Natural killer cell (primary cell): ENCODE results near the gene GRID1. TPM values are rescaled to one million over a fixed set of nuclear protein-coding genes. Genes with fewer than 3 reads are reported as not detected.

Experiments used
- ATAC-seq, 3 donors: fragments of 150-1000 bp in 2 of 3; fragments of 200-7000 bp in 1 of 3; cut with Tn5 transposase; 1 replicate in 1 of 3; 2 replicates in 2 of 3; pipeline ENCODE4 v1.10.0; 2021; ENCODE audit warnings: mild to moderate bottlenecking in 2 of 3, moderate library complexity in 2 of 3
- DNase-seq, 2 donors: peaks; one replicate each; pipeline versions ENCODE4 v3.0.0 to v3.0.0-alpha.2; 2013 to 2021; ENCODE audit warnings: mixed read lengths in 1 of 2
- H3K27ac ChIP-seq: one replicate; pipeline ENCODE4 v1.5.1; 2013; ENCODE audit warnings: mild to moderate bottlenecking, low read length
- H3K27me3 ChIP-seq: one replicate; pipeline ENCODE4 v1.6.1; 2013; ENCODE audit warnings: low read length; ENCODE audit not compliant: control insufficient read depth, insufficient read depth
- H3K36me3 ChIP-seq: one replicate; pipeline ENCODE4 v1.6.1; 2013; ENCODE audit warnings: low read length; ENCODE audit not compliant: control insufficient read depth, insufficient read depth
- H3K4me1 ChIP-seq: one replicate; pipeline ENCODE4 v1.6.1; 2013; ENCODE audit warnings: low read length; ENCODE audit not compliant: control insufficient read depth, insufficient read depth
- H3K4me3 ChIP-seq: one replicate; pipeline ENCODE4 v1.5.1; 2013; ENCODE audit warnings: low read length
- H3K9me3 ChIP-seq: one replicate; pipeline ENCODE4 v1.6.1; 2013; ENCODE audit warnings: low read length; ENCODE audit not compliant: control insufficient read depth, insufficient read depth
- H3K27ac Mint-ChIP-seq, 2 donors: one replicate each; pipeline ENCODE4 v1.8.0; 2022; ENCODE audit warnings: mild to moderate bottlenecking in 2 of 2, mixed read lengths in 2 of 2, moderate library complexity in 1 of 2
- H3K27me3 Mint-ChIP-seq, 2 donors: one replicate each; pipeline ENCODE4 v1.8.0; 2022; ENCODE audit warnings: low read depth in 2 of 2, mixed read lengths in 2 of 2
- H3K36me3 Mint-ChIP-seq: one replicate; pipeline ENCODE4 v1.8.0; 2022; ENCODE audit warnings: mixed read lengths
- H3K4me1 Mint-ChIP-seq, 2 donors: one replicate each; pipeline ENCODE4 v1.8.0; 2022; ENCODE audit warnings: mixed read lengths in 2 of 2
- H3K4me3 Mint-ChIP-seq: one replicate; pipeline ENCODE4 v1.8.0; 2022; ENCODE audit warnings: mild to moderate bottlenecking, moderate library complexity, mixed read lengths
- H3K9me3 Mint-ChIP-seq, 2 donors: one replicate each; pipeline ENCODE4 v1.8.0; 2022; ENCODE audit warnings: mixed read lengths in 2 of 2
- WGBS: methylation state at CpG from one replicate; pipeline ENCODE4 v1.1.7; 2013; ENCODE audit warnings: missing lambda C conversion rate; ENCODE audit not compliant: insufficient coverage; 5-methylcytosine and 5-hydroxymethylcytosine counted together
- intact Hi-C: fragments of 100-400 bp; cut with micrococcal nuclease; formaldehyde crosslinking; loops from one replicate; pipeline ENCODE4 v1.14.2; 2022
- total RNA-seq, 4 donors: library from RNA; stranded (reverse); fragments of 120-200 nt in 1 of 4; gene quantifications; one replicate each; pipeline versions ENCODE4 v1.2.3 to v1.2.4, GENCODE V29; 2013 to 2022
- TF ChIP-seq, protein P1 (sequence below): fragments of 200-600 bp; IDR thresholded peaks from one replicate; pipeline ENCODE4 v1.8.0; 2022; ENCODE audit warnings: antibody characterized with exemption

Gene GRID1
- total RNA-seq, 3 donors from 2014 or later (not counting 1 experiment from before 2014, with no cell fraction given) = not detected

GRCh38 chr10:85971494-85971893, 395.1 kb downstream of the GRID1 start:
- peaks cover 2% of the 10 kb centered on the region for H3K27me3 ChIP-seq
- intact Hi-C loops = no loop called here
- no peaks in the 10 kb centered on the region for H3K36me3 ChIP-seq
- Mint-ChIP-seq H3K36me3 (no peaks in the 10 kb centered on the region), H3K9me3 (peaks cover 3 to 4% of the 10 kb centered on the region in 2 donors), H3K4me1 (no peaks in the 10 kb centered on the region), H3K4me3 (no peak overlapping the region), H3K27me3 (no peaks in the 10 kb centered on the region), H3K27ac (no peak overlapping the region)
- TF ChIP-seq, protein P1, sequence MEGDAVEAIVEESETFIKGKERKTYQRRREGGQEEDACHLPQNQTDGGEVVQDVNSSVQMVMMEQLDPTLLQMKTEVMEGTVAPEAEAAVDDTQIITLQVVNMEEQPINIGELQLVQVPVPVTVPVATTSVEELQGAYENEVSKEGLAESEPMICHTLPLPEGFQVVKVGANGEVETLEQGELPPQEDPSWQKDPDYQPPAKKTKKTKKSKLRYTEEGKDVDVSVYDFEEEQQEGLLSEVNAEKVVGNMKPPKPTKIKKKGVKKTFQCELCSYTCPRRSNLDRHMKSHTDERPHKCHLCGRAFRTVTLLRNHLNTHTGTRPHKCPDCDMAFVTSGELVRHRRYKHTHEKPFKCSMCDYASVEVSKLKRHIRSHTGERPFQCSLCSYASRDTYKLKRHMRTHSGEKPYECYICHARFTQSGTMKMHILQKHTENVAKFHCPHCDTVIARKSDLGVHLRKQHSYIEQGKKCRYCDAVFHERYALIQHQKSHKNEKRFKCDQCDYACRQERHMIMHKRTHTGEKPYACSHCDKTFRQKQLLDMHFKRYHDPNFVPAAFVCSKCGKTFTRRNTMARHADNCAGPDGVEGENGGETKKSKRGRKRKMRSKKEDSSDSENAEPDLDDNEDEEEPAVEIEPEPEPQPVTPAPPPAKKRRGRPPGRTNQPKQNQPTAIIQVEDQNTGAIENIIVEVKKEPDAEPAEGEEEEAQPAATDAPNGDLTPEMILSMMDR = no peak
- H3K27ac ChIP-seq = no peak overlapping the region
- H3K4me1 ChIP-seq = no peaks in the 10 kb centered on the region
- ATAC-seq (no peak), DNase-seq (no peak)
- H3K9me3 ChIP-seq = no peaks in the 10 kb centered on the region
- no peak overlapping the region for H3K4me3 ChIP-seq

DNA sequence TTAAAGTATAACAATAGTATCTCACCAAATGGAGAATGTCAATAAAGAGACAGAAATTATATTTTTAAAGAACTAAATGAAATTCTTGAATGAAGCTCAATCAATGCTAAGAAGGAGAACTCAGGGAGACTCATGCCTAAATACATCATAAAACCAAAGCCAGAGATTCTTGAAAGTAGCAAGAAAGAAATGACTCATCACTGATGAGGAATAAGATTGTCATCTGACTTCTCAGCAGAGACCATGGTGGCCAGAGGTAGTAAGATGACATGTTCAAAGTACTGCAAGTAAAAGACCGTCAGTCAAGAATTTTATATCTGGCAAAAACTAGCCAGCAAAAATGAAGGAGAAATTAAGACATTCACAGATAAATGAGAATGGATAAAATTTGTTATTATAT, 399.0 kb downstream of the GRID1 start:
- ATAC-seq = no peak
- peaks cover 0 to 2% of the 10 kb centered on the region in 2 donors for H3K27me3 Mint-ChIP-seq
- Histone ChIP-seq H3K4me1 (no peaks in the 10 kb centered on the region), H3K4me3 (no peak overlapping the region), H3K27me3 (peaks cover 2% of the 10 kb centered on the region), H3K36me3 (no peaks in the 10 kb centered on the region), H3K27ac (no peak overlapping the region), H3K9me3 (no peaks in the 10 kb centered on the region)
- no peak overlapping the region for H3K4me3 Mint-ChIP-seq
- intact Hi-C loops = no loop called here
- no peaks in the 10 kb centered on the region for H3K36me3 Mint-ChIP-seq
- no peaks in the 10 kb centered on the region for H3K4me1 Mint-ChIP-seq
- TF ChIP-seq, protein P1 = no peak
- peaks cover 3 to 8% of the 10 kb centered on the region in 2 donors for H3K9me3 Mint-ChIP-seq
- no peak overlapping the region for H3K27ac Mint-ChIP-seq
- no peak for DNase-seq
- 86% methylated on average over 1 of the region's 1 CpG for WGBS

GRCh38 chr10:85961479-85962067, 405.0 kb downstream of the GRID1 start:
- H3K27me3 ChIP-seq = no peaks in the 10 kb centered on the region
- Mint-ChIP-seq H3K27me3 (peaks cover 0 to 7% of the 10 kb centered on the region in 2 donors), H3K4me1 (no peaks in the 10 kb centered on the region), H3K36me3 (no peaks in the 10 kb centered on the region), H3K27ac (no peak overlapping the region), H3K4me3 (no peak overlapping the region), H3K9me3 (peaks cover 6 to 10% of the 10 kb centered on the region in 2 donors)
- no peak for ATAC-seq
- no peaks in the 10 kb centered on the region for H3K4me1 ChIP-seq
- no peaks in the 10 kb centered on the region for H3K36me3 ChIP-seq
- WGBS = 56% methylated on average over 1 of the region's 1 CpG
- H3K9me3 ChIP-seq = no peaks in the 10 kb centered on the region
- intact Hi-C loops = no loop called here
- H3K4me3 ChIP-seq = no peak overlapping the region
- no peak overlapping the region for H3K27ac ChIP-seq
- TF ChIP-seq, protein P1 = no peak
- DNase-seq = no peak

GRCh38 chr10:85961073-85961472, 405.5 kb downstream of the GRID1 start:
- 80% methylated on average over 5 of the region's 6 CpGs for WGBS
- Histone ChIP-seq H3K9me3 (no peaks in the 10 kb centered on the region), H3K27ac (no peak overlapping the region), H3K4me3 (no peak overlapping the region), H3K36me3 (no peaks in the 10 kb centered on the region), H3K27me3 (no peaks in the 10 kb centered on the region), H3K4me1 (no peaks in the 10 kb centered on the region)
- H3K4me3 Mint-ChIP-seq = no peak overlapping the region
- H3K9me3 Mint-ChIP-seq = peaks cover 6 to 10% of the 10 kb centered on the region in 2 donors
- no peaks in the 10 kb centered on the region for H3K4me1 Mint-ChIP-seq
- TF ChIP-seq, protein P1 = no peak
- H3K27ac Mint-ChIP-seq = no peak overlapping the region
- intact Hi-C loops = no loop called here
- H3K27me3 Mint-ChIP-seq = peaks cover 0 to 7% of the 10 kb centered on the region in 2 donors
- ATAC-seq = no peak
- no peak for DNase-seq
- H3K36me3 Mint-ChIP-seq = no peaks in the 10 kb centered on the region
